HG03565 (cell line): ENCODE data around the gene PHF19.
A peak's percentile ranks its signal among the peaks of the same experiment; 100 is the strongest.

Experiments
- ATAC-seq: cut with Tn5 transposase; IDR thresholded peaks from one replicate; pipeline ENCODE4 v1.9.1; 2021; ENCODE audit warnings: mild to moderate bottlenecking, moderate library complexity; ENCODE audit not compliant: unreplicated experiment

PHF19 gene

GRCh38 chr9:120855827-120856670, 20.9 kb downstream of the PHF19 start:
- no peak for ATAC-seq

GRCh38 chr9:120854596-120855327, 22.2 kb downstream of the PHF19 start:
- no peak for ATAC-seq

- no peak for ATAC-seq
These were observed 23.8 kb downstream of the PHF19 start for GRCh38 chr9:120853198-120853597.

DNA sequence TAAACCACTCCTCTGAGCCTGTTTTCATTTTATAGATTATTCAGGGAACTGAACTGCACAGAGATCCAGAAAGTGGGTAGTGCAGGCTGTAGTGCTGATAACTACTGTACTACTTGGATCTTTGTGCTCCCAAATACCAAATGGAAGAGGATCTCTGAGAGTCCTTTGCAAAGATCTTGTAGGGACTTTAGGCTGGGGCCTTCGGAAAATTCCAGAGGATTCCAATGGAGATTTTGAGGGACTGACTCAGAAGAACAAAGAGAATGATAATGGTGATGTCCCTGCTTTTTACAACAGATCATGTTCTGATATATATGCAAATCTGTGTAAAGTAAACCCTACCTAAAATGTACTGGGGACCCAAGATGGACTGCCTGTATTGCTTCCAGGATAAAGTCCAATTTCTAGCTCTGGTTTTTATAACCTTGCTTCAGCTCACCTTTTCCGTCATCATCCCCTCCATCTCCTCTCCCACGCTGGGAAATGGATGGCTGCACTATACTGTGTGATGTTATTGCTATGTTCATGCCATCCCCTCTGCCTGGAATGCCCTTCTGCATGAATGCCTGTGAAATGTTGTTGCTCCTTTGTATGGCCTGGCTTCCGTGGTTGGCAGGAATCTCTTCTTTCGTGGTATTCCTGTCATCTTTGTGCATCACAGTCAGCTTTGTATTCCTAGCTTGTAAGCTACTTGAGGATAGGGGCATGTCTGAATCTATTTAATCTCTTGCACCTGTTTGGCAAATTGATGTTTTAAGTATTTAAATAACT, 24.6 kb downstream of the PHF19 start:
- ATAC-seq: no peak

GRCh38 chr9:120851449-120851848, 25.5 kb downstream of the PHF19 start:
- ATAC-seq: no peak

- no peak for ATAC-seq
These were observed 26.7 kb downstream of the PHF19 start for GRCh38 chr9:120850315-120850714.

DNA sequence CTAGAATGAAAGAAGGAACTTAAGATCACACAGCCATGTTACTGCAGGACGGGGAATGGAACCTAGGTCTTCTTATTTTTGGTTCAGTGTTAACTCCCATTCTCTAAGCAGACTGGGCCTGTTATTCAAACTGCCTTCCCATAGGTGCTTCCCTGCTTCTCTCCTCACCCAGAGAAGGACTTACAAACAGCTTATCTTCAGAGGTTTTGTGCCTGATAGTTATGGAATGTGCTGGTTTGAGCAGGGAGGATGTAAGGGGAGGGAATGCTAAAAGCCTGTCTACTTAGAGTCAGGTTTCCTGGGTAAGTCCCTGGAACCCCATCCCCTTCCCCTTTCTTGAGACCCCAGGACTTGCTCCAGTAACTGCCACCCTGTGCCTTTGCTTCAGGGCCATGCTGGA, 30.1 kb downstream of the PHF19 start:
- ATAC-seq: no peak

DNA sequence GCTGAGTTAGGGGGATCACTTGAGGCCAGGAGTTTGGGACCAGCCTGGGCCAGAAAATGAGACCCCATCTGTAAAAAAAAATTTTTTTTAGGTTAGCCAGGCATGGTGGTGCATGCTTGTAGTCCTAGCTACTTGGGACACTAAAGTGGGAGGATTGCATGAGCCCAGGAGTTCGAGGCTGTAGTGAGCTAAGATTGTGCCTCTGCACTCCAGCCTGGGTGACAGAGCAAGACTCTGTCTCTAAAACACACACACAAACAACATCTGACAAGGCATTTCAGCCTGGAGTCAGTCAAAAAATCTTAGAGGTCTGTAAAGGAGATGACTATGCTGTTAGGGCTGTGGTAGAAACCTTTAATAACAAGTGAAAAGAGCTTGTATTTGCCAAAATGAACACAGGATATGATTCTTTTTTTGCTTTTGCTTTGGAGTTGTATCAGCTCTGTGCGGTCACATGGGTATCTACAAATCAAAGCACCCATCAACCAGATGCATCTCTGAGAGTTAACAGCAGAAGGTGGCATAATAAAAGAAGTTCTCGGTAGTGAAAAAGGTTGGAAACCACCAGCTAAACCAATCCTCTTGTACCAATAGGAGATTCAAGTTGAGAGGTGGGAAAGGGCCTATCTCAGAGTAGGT, 30.6 kb downstream of the PHF19 start:
- no peak for ATAC-seq

DNA sequence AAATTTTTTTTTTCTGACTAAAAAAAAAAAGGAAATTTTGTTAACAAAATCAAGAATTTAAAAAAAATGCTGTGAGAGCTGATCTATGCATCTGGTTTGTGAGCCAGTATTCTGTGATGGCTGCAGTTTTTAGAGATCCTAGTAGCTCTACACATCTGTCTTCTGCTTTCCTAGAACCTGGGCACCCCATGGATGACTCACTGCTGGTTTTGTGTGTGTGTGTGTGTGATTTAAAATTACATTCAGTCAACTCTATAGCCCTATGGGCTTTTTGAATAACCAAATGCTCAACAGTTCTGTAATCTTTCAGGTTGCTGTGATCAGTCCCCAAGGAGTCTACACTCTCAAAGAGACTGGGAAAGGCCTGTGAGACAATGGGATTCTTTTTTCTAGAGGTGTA, 31.7 kb downstream of the PHF19 start:
- ATAC-seq: no peak

- peak; percentile 99 for ATAC-seq
These were observed 34.1 kb downstream of the PHF19 start, which contains the start of gene PSMD5 for GRCh38 chr9:120842685-120843485. Gene PSMD5 (minus strand): TSS chr9:120842922. CDS start chr9:120842909, 13 bp downstream.

DNA sequence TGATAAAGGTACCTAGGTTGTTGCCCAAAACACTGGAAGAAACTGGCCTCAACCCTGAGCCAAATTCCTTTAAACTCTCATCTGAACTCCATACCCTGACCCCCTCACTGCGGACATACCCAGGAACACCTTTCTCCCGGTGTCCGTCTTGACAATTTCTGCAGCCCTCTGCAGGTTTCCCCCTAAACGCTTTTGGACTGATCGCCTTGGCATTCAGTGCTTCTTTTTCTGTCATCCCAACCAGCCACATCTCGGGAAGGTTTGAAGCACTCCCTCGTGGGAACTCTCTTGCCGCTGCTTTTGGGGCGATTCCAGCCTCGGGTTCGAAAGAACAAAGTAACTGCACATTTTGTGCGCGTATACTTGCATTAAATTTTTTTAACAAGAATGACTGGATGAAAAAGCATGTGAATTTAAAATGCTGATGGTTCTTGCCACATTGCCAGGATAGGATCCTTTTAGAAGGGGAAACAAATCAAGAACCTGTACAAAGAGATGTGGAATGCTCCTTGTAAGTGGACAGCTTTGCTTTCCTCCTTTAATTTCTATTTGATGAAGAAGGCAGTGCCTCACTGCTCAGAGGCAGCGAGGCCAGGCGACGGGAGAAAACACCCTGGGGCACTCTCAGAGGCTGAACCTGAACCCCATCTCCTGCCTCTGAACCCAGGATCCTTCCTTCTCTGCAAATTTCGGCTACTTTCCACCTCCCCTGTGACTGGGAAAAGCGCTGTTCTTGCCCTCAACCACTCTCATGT, 34.9 kb downstream of the PHF19 start:
- peak; percentile 6 for ATAC-seq

- no peak for ATAC-seq
These were observed 37.8 kb downstream of the PHF19 start for GRCh38 chr9:120839146-120839545.

DNA sequence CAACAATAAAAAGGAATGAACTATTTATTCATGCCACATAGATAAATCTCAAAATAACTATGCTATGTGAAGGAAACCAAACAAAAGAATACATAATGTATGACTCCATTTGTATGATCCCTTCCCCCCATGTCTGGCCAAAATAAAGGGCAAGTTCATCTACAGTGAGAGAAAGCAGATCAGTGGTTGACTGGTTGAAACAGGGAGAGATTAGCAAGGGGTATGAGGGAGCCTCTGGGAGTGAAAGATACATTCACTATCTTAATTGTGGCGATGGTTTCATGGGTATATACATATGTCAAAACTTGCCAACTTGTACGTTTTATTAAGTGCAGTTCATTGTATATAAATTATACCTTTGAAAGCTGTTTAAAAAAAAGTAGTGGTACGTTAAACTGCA, 39.1 kb downstream of the PHF19 start:
- ATAC-seq: no peak

DNA sequence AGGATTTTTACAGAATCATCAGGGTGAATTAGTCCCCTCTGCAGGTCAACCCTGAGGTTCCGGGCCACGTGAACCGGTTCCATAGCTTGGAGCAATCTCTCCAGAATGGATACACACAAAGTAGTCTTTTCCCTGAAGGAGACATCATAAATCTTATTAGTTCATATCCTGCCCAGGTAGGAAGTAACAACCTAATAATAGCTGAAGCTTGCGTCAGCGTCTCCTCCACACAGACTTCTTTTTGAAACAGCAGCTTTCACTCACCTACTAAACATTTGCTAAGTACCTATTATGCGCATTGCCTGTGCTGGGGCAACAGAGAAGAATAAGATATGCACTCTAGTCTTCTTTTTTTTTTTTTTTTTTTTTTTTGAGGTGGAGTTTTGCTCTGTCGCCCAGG, 43.7 kb downstream of the PHF19 start:
- ATAC-seq: no peak

- ATAC-seq: no peak
These were observed 44.2 kb downstream of the PHF19 start for GRCh38 chr9:120832807-120833206.

DNA sequence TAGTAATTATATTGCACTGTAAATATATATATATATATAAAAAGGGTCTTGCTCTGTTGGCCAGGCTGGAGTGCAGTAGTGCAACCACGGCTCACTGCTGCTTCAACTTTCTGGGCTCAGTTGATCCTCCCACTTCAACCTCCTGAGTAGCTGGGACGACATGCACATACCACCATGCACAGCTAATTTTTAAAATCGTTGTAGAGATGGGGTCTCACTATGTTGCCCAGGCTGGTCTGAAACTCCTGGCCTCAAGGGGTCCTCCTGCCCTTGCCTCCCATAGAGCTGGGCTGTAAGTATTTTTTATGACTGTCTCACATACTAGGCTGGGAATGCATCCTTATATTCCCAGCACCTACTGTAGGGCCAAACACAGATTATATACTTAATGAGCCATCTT, 46.1 kb downstream of the PHF19 start:
- no peak for ATAC-seq

GRCh38 chr9:120830151-120830550, 46.8 kb downstream of the PHF19 start:
- no peak for ATAC-seq

- no peak for ATAC-seq
These were observed 47.3 kb downstream of the PHF19 start for GRCh38 chr9:120829650-120830049.

DNA sequence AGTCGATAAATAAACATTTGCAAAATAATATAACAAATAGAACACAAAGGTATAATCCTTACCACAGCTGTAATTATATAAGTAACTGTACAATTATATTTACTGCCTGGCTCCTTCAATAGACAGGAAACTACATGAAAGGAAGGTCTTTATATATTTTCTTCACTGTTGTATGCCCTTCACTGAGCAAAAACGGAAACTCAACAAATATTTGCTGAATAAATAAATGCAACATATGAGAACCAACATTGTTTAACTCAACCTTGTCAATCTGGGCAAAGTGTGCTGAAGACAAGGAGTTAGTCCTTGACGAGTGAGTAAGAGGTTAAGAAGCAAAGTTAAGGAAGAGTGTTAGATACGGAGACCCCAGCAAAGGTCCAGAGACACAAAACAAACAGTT, 56.9 kb downstream of the PHF19 start:
- no peak for ATAC-seq
